ENCODE measurements around the gene KIF3B. TPM values are rescaled to one million over a fixed set of nuclear protein-coding genes. Genes with fewer than 3 reads are reported as not detected.

The KIF3B gene
- total and polyA plus RNA-seq, 2 of the 13 experiments (the other 11 are each of a cell fraction or from before 2014, with no cell fraction given), result 23.6 to 28.8 TPM

- Histone ChIP-seq H3K9me3 (ENCODE audit: low read length) (no peaks in the 10 kb centered on the region), H3K27me3 (ENCODE audit: control insufficient read depth in 1 of 2, insufficient read depth in 2 of 2, low read length in 2 of 2) (no peaks in the 10 kb centered on the region; a peak in 1 of 5 replicates), H3K4me2 (ENCODE audit: low read depth, low read length) (no peak overlapping the region), H3K79me2 (ENCODE audit: insufficient read depth, low read length) (peaks cover 27% of the 10 kb centered on the region), H3K4me1 (ENCODE audit: insufficient read depth, low read length) (peaks cover 54% of the 10 kb centered on the region), H3K4me3 (replicated peaks in 1 of 3; ENCODE audit: insufficient read depth in 1 of 3, low read depth in 2 of 3, low read length in 3 of 3) (no peak overlapping the region), H3K9ac (ENCODE audit: insufficient read depth, low read depth, low read length) (no peak overlapping the region), H3K36me3 (replicated peaks in 1 of 2; ENCODE audit: control insufficient read depth in 1 of 2, insufficient read depth in 2 of 2, low read length in 2 of 2) (peaks cover 7 to 15% of the 10 kb centered on the region in 2 experiments; a peak in 4 of 5 replicates), H3K27ac (ENCODE audit: extremely low read length, insufficient read depth, low read length) (no peak overlapping the region), H4K20me1 (ENCODE audit: insufficient read depth, low read length) (no peaks in the 10 kb centered on the region), H2AFZ (ENCODE audit: low read length) (no peak overlapping the region)
- BruUV-seq (replicated peaks), result no TSS peak
- in situ Hi-C loops (cut with HindIII; ENCODE audit: extremely low pct_ligation_motif_present, low pct_unique_long_range_greater_than_20kb) (no loop called here), intact Hi-C loops (cut with micrococcal nuclease; ENCODE audit: unreplicated experiment) (no loop called here)
- 97% methylated on average over 4 of the region's 4 CpGs for WGBS (ENCODE audit: low lambda C conversion rate)
- DNase-seq (ENCODE audit: low spot score) (no peak), ATAC-seq (no peak), FAIRE-seq (no peak)
- TF ChIP-seq ZNF224 (CRISPR knock-in tag; IDR thresholded peaks at IDR 0.05), result 0 out of 2 replicates have a peak, but pooled peaks have one; percentile 24
- TF ChIP-seq MAFK (conservative IDR thresholded peaks at IDR 0.05 in 1 of 2, IDR thresholded peaks at IDR 0.05 in 1 of 2; ENCODE audit: low read length in 2 of 2), result peak; percentile 29 to 42; a peak in 2 of 4 replicates
- TF ChIP-seq ZNF773 (CRISPR knock-in tag; IDR thresholded peaks at IDR 0.05; ENCODE audit: borderline replicate concordance), result no peak
- ChIA-PET POLR2A (no interaction called here), CTCF (ENCODE audit: low intra/inter-chr PET ratio, low total read pairs) (no interaction called here)
Observed at GRCh38 chr20:32282461-32282860, 5.0 kb downstream of the KIF3B start.

- in situ Hi-C loops (cut with HindIII; ENCODE audit: extremely low pct_ligation_motif_present, low pct_unique_long_range_greater_than_20kb) (no loop called here), intact Hi-C loops (cut with micrococcal nuclease; ENCODE audit: unreplicated experiment) (loop anchor here (5.0 kb wide), 2 partner anchors 43 to 78 kb away; partner anchors contain the start of genes PLAGL2 and POFUT1)
- Histone ChIP-seq H3K79me2 (ENCODE audit: insufficient read depth, low read length) (peaks cover 17% of the 10 kb centered on the region), H2AFZ (ENCODE audit: low read length) (no peak overlapping the region), H3K27me3 (ENCODE audit: control insufficient read depth in 1 of 2, insufficient read depth in 2 of 2, low read length in 2 of 2) (no peaks in the 10 kb centered on the region), H3K9me3 (ENCODE audit: low read length) (no peaks in the 10 kb centered on the region), H4K20me1 (ENCODE audit: insufficient read depth, low read length) (no peaks in the 10 kb centered on the region), H3K36me3 (replicated peaks in 1 of 2; ENCODE audit: control insufficient read depth in 1 of 2, insufficient read depth in 2 of 2, low read length in 2 of 2) (peaks cover 7 to 15% of the 10 kb centered on the region in 2 experiments; a peak in 4 of 5 replicates), H3K4me3 (replicated peaks in 1 of 3; ENCODE audit: insufficient read depth in 1 of 3, low read depth in 2 of 3, low read length in 3 of 3) (no peak overlapping the region), H3K4me1 (ENCODE audit: insufficient read depth, low read length) (peaks cover 57% of the 10 kb centered on the region), H3K9ac (ENCODE audit: insufficient read depth, low read depth, low read length) (no peak overlapping the region), H3K27ac (ENCODE audit: extremely low read length, insufficient read depth, low read length) (no peak overlapping the region), H3K4me2 (ENCODE audit: low read depth, low read length) (no peak overlapping the region)
- no peak for FAIRE-seq
- WGBS (ENCODE audit: low lambda C conversion rate), result 79% methylated on average over 3 of the region's 3 CpGs
- BruUV-seq (replicated peaks), result no TSS peak
- no peak for ATAC-seq
- TF ChIP-seq ZNF768 (CRISPR knock-in tag; IDR thresholded peaks at IDR 0.05) (peak; percentile 59; the same call in 1 of the 2 replicates), ELF4 (CRISPR knock-in tag; IDR thresholded peaks at IDR 0.05; ENCODE audit: borderline replicate concordance) (no peak)
- ChIA-PET POLR2A (interaction anchor here (1.4 kb wide), 1 partner anchor 49 kb away, joined by 3 read pairs; no protein-coding TSS in a partner anchor), CTCF (ENCODE audit: low intra/inter-chr PET ratio, low total read pairs) (no interaction called here)
- DNase-seq (ENCODE audit: low spot score), result no peak
Observed at GRCh38 chr20:32285082-32285620, 7.7 kb downstream of the KIF3B start.
